Measurements from ENCODE around the gene GAB2.

- no peak for TF ChIP-seq POLR2AphosphoS5 (IDR thresholded peaks at IDR 0.05; ENCODE audit: low read depth, low read length)
- TF ChIP-seq FOXP2 (optimal IDR thresholded peaks at IDR 0.05; ENCODE audit: borderline replicate concordance, extremely low read depth, extremely low read length, insufficient read depth): no peak
- TF ChIP-seq SIN3A (IDR thresholded peaks at IDR 0.05; ENCODE audit: borderline replicate concordance, insufficient read depth, low read length): no peak
- TF ChIP-seq REST (IDR thresholded peaks at IDR 0.05; ENCODE audit: insufficient read depth in 1 of 2, low read depth in 2 of 2, low read length in 2 of 2): no peak
- TF ChIP-seq TAF1 (IDR thresholded peaks at IDR 0.05; ENCODE audit: borderline replicate concordance, insufficient read depth, low read length): no peak
Observed at GRCh38 chr11:78176605-78177141, 240.9 kb downstream of the GAB2 start.
